Glutamatergic neuron (in vitro differentiated cells): ENCODE data around the gene PTPRN2. TPM values are rescaled to one million over a fixed set of nuclear protein-coding genes. Genes with fewer than 3 reads are reported as not detected.

ENCODE experiments used
- DNase-seq: peaks from one replicate; pipeline ENCODE4 v3.0.0; 2022
- H3K27ac Mint-ChIP-seq: one replicate; pipeline ENCODE4 v1.8.0; 2020; ENCODE audit warnings: mild to moderate bottlenecking, mixed read lengths, inconsistent platforms; ENCODE audit not compliant: unreplicated experiment
- H3K27me3 Mint-ChIP-seq: one replicate; pipeline ENCODE4 v1.8.0; 2020; ENCODE audit warnings: mild to moderate bottlenecking, moderate library complexity, mixed read lengths, inconsistent platforms; ENCODE audit not compliant: unreplicated experiment
- H3K36me3 Mint-ChIP-seq: one replicate; pipeline ENCODE4 v1.8.0; 2020; ENCODE audit warnings: mild to moderate bottlenecking, mixed read lengths, inconsistent platforms; ENCODE audit not compliant: unreplicated experiment
- H3K4me1 Mint-ChIP-seq: one replicate; pipeline ENCODE4 v1.8.0; 2020; ENCODE audit warnings: mild to moderate bottlenecking, low read depth, mixed read lengths, inconsistent platforms; ENCODE audit not compliant: unreplicated experiment
- H3K4me3 Mint-ChIP-seq: one replicate; pipeline ENCODE4 v1.8.0; 2020; ENCODE audit warnings: mild to moderate bottlenecking, mixed read lengths, inconsistent platforms; ENCODE audit not compliant: unreplicated experiment
- H3K9me3 Mint-ChIP-seq: one replicate; pipeline ENCODE4 v1.8.0; 2020; ENCODE audit warnings: mild to moderate bottlenecking, moderate library complexity, mixed read lengths, inconsistent platforms; ENCODE audit not compliant: unreplicated experiment
- total RNA-seq: library from RNA; stranded (reverse); fragmentation: NEBNext Ultra II Directional; extraction: Animal tissue kit (Norgen Biotek cat#: 25700); gene quantifications from one replicate; pipeline ENCODE4 v1.2.1, GENCODE V29; 2021; ENCODE audit not compliant: unreplicated experiment
- TF ChIP-seq, protein P1 (sequence below): fragments of 200-600 bp; sonication (generic); IDR thresholded peaks from one replicate; pipeline ENCODE4 v1.5.0; 2021; ENCODE audit not compliant: partially characterized antibody, unreplicated experiment

The PTPRN2 gene
- total RNA-seq, 1 donor from 2014 or later = 49.0 TPM

DNA sequence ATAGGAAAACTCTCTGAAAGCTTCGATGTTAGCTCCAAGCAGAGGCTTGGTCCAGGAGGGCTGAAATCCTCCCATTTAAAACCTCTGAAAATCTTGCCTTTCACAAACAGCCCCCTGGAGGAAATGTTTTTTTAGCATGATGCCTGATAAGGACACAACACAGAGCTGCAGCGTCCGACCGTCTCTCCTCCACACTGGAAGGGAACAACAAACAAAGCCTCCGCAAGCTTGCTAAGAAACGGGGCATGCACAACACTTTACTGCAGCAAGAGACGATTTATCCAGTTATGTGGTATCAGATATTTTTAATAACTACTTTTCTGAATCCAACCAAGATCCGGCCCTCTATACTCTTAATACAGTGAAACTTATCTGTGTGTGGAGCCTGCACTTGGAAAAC, 182.3 kb downstream of the PTPRN2 start:
- peaks cover 8% of the 10 kb centered on the region for H3K9me3 Mint-ChIP-seq
- TF ChIP-seq, protein P1, sequence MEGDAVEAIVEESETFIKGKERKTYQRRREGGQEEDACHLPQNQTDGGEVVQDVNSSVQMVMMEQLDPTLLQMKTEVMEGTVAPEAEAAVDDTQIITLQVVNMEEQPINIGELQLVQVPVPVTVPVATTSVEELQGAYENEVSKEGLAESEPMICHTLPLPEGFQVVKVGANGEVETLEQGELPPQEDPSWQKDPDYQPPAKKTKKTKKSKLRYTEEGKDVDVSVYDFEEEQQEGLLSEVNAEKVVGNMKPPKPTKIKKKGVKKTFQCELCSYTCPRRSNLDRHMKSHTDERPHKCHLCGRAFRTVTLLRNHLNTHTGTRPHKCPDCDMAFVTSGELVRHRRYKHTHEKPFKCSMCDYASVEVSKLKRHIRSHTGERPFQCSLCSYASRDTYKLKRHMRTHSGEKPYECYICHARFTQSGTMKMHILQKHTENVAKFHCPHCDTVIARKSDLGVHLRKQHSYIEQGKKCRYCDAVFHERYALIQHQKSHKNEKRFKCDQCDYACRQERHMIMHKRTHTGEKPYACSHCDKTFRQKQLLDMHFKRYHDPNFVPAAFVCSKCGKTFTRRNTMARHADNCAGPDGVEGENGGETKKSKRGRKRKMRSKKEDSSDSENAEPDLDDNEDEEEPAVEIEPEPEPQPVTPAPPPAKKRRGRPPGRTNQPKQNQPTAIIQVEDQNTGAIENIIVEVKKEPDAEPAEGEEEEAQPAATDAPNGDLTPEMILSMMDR = no peak
- DNase-seq = no peak
- no peak overlapping the region for H3K4me3 Mint-ChIP-seq
- H3K27me3 Mint-ChIP-seq = peaks cover 10% of the 10 kb centered on the region
- H3K36me3 Mint-ChIP-seq = peaks cover 5% of the 10 kb centered on the region
- H3K4me1 Mint-ChIP-seq = peaks cover 26% of the 10 kb centered on the region
- no peak overlapping the region for H3K27ac Mint-ChIP-seq

DNA sequence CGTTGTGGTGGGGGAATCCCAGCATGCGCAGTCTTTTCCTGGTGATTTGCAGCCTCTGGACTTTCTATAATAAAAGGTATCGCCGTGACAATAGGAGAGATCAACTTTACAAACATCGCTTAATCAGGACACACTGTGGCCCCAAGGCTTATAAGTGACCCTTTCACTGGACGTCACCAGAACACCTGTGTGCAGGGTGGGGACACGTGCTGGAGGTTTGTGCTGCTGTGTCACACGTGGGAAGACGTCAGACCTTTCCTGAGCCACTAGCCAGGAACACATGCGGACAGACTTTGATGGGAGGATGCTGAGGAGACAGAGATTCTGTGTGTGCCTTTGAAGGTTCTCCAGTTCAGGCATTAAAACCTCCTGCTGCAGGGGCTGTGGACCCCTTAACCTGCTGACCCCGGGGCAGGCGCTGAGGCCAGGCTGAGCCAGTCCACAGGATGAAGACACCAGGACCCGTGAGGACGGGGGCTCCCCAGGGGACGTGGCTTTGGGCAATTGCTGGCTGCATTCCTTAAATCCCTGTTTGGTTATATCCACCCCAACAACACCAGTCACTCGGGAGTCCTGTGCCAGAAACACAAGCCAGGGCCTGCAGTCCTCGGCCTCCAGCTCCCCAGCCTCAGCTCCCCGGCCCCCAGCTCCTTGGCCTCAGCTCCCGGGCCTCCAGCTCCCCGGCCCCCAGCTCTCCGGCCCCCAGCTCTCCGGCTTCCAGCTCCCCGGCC, 183.4 kb downstream of the PTPRN2 start:
- Mint-ChIP-seq H3K9me3 (peaks cover 7% of the 10 kb centered on the region), H3K36me3 (peaks cover 5% of the 10 kb centered on the region), H3K27me3 (peaks cover 10% of the 10 kb centered on the region), H3K27ac (peak overlapping the region; percentile 57), H3K4me1 (peaks cover 24% of the 10 kb centered on the region), H3K4me3 (peak overlapping the region; percentile 60)
- TF ChIP-seq, protein P1 = no peak
- no peak for DNase-seq

DNA sequence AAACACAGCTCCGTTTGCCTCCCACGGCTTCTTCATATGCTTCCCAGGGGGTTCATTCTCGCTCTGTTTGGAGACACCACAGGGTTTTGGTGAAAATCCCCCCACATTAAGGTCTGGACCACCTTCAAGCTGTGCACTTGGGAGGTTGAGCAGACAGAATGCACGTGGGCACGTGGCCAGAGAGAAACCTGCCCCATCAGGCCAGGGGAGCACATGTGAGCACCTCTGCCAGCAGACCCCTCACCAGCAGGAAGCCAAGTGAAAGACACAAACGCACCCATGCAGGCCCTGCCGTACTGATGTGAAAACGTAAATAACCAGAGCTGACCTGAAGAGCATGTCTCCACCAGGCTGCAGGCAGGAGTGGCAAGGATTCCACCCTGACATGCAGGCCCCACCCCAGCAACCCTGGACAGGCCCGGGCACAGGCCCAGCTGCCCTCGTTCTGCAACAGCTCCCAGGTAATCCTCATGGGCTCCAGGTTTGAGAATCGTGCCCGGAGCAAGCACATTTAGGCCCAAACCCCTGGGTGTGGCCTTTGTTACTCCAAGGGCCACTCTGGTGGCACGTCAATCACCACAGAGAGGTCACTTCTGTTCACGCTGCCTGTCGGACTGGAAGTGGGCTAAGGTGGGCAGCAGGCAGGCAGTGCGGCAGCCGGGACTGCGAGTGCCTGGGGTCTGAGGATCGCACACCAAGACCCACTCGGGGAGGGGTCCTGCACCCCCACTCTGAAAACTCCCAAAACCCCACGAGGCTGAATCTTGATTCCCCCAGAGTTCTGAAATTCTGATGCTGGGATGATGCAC, 184.4 kb downstream of the PTPRN2 start:
- DNase-seq = no peak
- peaks cover 18% of the 10 kb centered on the region for H3K4me1 Mint-ChIP-seq
- peaks cover 9% of the 10 kb centered on the region for H3K9me3 Mint-ChIP-seq
- peaks cover 10% of the 10 kb centered on the region for H3K27me3 Mint-ChIP-seq
- peaks cover 12% of the 10 kb centered on the region for H3K36me3 Mint-ChIP-seq
- no peak overlapping the region for H3K4me3 Mint-ChIP-seq
- TF ChIP-seq, protein P1 = no peak
- H3K27ac Mint-ChIP-seq = no peak overlapping the region

DNA sequence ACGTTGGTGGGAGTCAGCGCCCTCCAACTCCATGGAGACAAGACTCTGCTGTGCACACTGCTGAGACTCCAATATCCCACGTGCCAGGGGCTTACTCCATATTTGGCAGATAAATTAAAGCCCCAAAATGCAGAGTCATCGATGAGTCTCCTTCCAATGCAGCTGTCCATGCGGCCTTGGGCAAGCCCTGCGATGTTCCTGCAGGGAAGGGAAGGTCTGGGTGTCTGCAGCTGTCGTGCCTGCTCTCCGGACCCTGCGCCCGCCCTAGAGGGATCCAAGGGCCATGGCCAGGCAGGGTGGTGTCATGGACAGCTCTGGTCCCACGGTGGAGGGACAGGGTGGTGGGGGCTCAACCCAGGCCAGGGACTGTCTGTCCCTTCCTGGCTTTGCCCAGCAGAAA, 185.2 kb downstream of the PTPRN2 start:
- no peak for DNase-seq
- no peak overlapping the region for H3K4me3 Mint-ChIP-seq
- H3K4me1 Mint-ChIP-seq = peaks cover 14% of the 10 kb centered on the region
- no peak overlapping the region for H3K27ac Mint-ChIP-seq
- peaks cover 12% of the 10 kb centered on the region for H3K36me3 Mint-ChIP-seq
- H3K27me3 Mint-ChIP-seq = peaks cover 10% of the 10 kb centered on the region
- H3K9me3 Mint-ChIP-seq = peaks cover 9% of the 10 kb centered on the region
- TF ChIP-seq, protein P1 = no peak

DNA sequence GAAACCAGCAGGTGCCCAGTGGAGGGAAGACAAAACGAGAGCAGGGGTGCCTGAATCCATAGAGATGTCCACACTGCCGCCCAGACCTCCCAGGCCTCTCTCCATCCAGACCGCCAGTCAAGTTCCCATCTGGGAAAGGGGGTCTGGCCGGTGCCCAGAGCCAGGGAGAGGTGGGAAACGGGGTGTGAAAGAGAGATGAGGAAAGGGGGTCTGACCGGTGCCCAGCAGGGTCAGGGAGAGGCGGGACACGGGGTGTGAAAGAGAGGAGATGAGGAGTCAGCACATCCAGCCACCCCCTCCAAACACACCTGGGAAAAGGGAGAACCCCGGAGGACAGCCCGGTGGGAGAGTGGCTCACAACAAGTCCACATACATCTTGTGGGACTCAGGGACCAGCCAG, 185.8 kb downstream of the PTPRN2 start:
- Mint-ChIP-seq H3K27ac (no peak overlapping the region), H3K4me3 (no peak overlapping the region), H3K9me3 (peaks cover 9% of the 10 kb centered on the region), H3K36me3 (peaks cover 12% of the 10 kb centered on the region), H3K27me3 (peaks cover 9% of the 10 kb centered on the region), H3K4me1 (peaks cover 17% of the 10 kb centered on the region)
- no peak for DNase-seq
- TF ChIP-seq, protein P1 = no peak
